Measurements from ENCODE around the gene CRTC3. TPM values are rescaled to one million over a fixed set of nuclear protein-coding genes. Genes with fewer than 3 reads are reported as not detected.
A peak's percentile ranks its signal among the peaks of the same experiment; 100 is the strongest.

Gene CRTC3
- total RNA-seq, 1 experiment from 2014 or later: 45.0 TPM

- no peak overlapping the region for H3K4me3 ChIP-seq (ENCODE audit: low read depth in 2 of 2, low read length in 2 of 2)
- H3K36me3 ChIP-seq (ENCODE audit: control insufficient read depth, insufficient read depth, low read length): 0 out of 2 replicates have a peak, but pooled peaks cover 2% of the 10 kb centered on the region
- intact Hi-C loops (cut with micrococcal nuclease; ENCODE audit: unreplicated experiment): no loop called here
- ATAC-seq (peak; percentile 43), DNase-seq (ENCODE audit: low read depth, low spot score) (no peak)
- TF ChIP-seq REST (IDR thresholded peaks at IDR 0.05; ENCODE audit: insufficient read depth in 1 of 2, low read depth in 2 of 2, low read length in 1 of 2) (no peak), SIN3A (IDR thresholded peaks at IDR 0.05; ENCODE audit: borderline replicate concordance, insufficient read depth, low read depth, low read length) (no peak), TCF7L2 (IDR thresholded peaks at IDR 0.05; ENCODE audit: low read depth, low read length) (no peak), POLR2AphosphoS5 (IDR thresholded peaks at IDR 0.05; ENCODE audit: low read depth, low read length) (no peak), CTCF (IDR thresholded peaks at IDR 0.05) (no peak)
- no peaks in the 10 kb centered on the region for H3K27me3 ChIP-seq (ENCODE audit: control insufficient read depth, insufficient read depth, low read length)
- H3K27ac ChIP-seq (ENCODE audit: low read length): no peak overlapping the region
- POLR2A ChIA-PET: no interaction called here
- in situ Hi-C loops (cut with HindIII; ENCODE audit: low pct_unique_long_range_greater_than_20kb, low sequenced_read_pairs): no loop called here
- no peaks in the 10 kb centered on the region for H3K9me3 ChIP-seq (ENCODE audit: control insufficient read depth, insufficient read depth, low read depth, low read length)
- CTCF ChIA-PET: no interaction called here
- no TSS peak for BruUV-seq (replicated peaks)
- H3K4me1 ChIP-seq (ENCODE audit: control insufficient read depth, insufficient read depth, low read length): no peaks in the 10 kb centered on the region
These were observed 77.6 kb downstream of the CRTC3 start for GRCh38 chr15:90607361-90607760.

GRCh38 chr15:90609242-90610180 is 79.8 kb downstream of the CRTC3 start:
- ChIA-PET CTCF (no interaction called here), POLR2A (no interaction called here)
- H3K4me3 ChIP-seq (ENCODE audit: low read depth in 2 of 2, low read length in 2 of 2): no peak overlapping the region
- in situ Hi-C loops (cut with HindIII; ENCODE audit: low pct_unique_long_range_greater_than_20kb, low sequenced_read_pairs) (no loop called here), intact Hi-C loops (cut with micrococcal nuclease; ENCODE audit: unreplicated experiment) (no loop called here)
- no peaks in the 10 kb centered on the region for H3K27me3 ChIP-seq (ENCODE audit: control insufficient read depth, insufficient read depth, low read length)
- no peak for ATAC-seq
- no peaks in the 10 kb centered on the region for H3K9me3 ChIP-seq (ENCODE audit: control insufficient read depth, insufficient read depth, low read depth, low read length)
- 0 out of 2 replicates have a peak, but pooled peaks cover 5% of the 10 kb centered on the region for H3K36me3 ChIP-seq (ENCODE audit: control insufficient read depth, insufficient read depth, low read length)
- TF ChIP-seq REST (IDR thresholded peaks at IDR 0.05; ENCODE audit: insufficient read depth in 1 of 2, low read depth in 2 of 2, low read length in 1 of 2) (no peak), TCF7L2 (IDR thresholded peaks at IDR 0.05; ENCODE audit: low read depth, low read length) (no peak), SIN3A (IDR thresholded peaks at IDR 0.05; ENCODE audit: borderline replicate concordance, insufficient read depth, low read depth, low read length) (no peak), CTCF (IDR thresholded peaks at IDR 0.05) (no peak), POLR2AphosphoS5 (IDR thresholded peaks at IDR 0.05; ENCODE audit: low read depth, low read length) (no peak)
- BruUV-seq (replicated peaks): no TSS peak
- H3K4me1 ChIP-seq (ENCODE audit: control insufficient read depth, insufficient read depth, low read length): no peaks in the 10 kb centered on the region
- H3K27ac ChIP-seq (ENCODE audit: low read length): no peak overlapping the region
- DNase-seq (ENCODE audit: low read depth, low spot score): no peak

Measured in Panc1 (cell line).